ENCODE data around the gene SVIL.
"Not testable (repeated sequence)": the region's sequence is repeated elsewhere in the genome, so short reads cannot be mapped to it uniquely, and the experiment has no call there.

SVIL gene

GRCh38 chr10:29619241-29619669 is 15.5 kb downstream of the SVIL start:
- no peak for DNase-seq

GRCh38 chr10:29618341-29619171 is 16.2 kb downstream of the SVIL start:
- DNase-seq: no peak

- no peak for DNase-seq
Observed at GRCh38 chr10:29617880-29618340, 16.9 kb downstream of the SVIL start.

GRCh38 chr10:29616542-29616941 is 18.2 kb downstream of the SVIL start:
- DNase-seq: no peak

GRCh38 chr10:29615195-29615594 is 19.6 kb downstream of the SVIL start:
- DNase-seq: no peak

- not testable (repeated sequence) for DNase-seq
Observed at GRCh38 chr10:29614289-29614688, 20.5 kb downstream of the SVIL start.

- DNase-seq: no peak
Observed at GRCh38 chr10:29613791-29614190, 21.0 kb downstream of the SVIL start.

GRCh38 chr10:29613196-29613595 is 21.6 kb downstream of the SVIL start:
- DNase-seq: no peak

- DNase-seq: no peak
Observed at GRCh38 chr10:29612657-29613056, 22.1 kb downstream of the SVIL start.

- DNase-seq: no peak
Observed at GRCh38 chr10:29611781-29612381, 22.9 kb downstream of the SVIL start.

- no peak for DNase-seq
Observed at GRCh38 chr10:29610876-29611647, 23.7 kb downstream of the SVIL start.

GRCh38 chr10:29610331-29610730 is 24.4 kb downstream of the SVIL start:
- DNase-seq: not testable (repeated sequence)

- no peak for DNase-seq
Observed at GRCh38 chr10:29609696-29610095, 25.1 kb downstream of the SVIL start.

- DNase-seq: no peak
Observed at GRCh38 chr10:29608476-29609301, 26.1 kb downstream of the SVIL start.

GRCh38 chr10:29608062-29608461 is 26.7 kb downstream of the SVIL start:
- DNase-seq: no peak

GRCh38 chr10:29607576-29607975 is 27.2 kb downstream of the SVIL start:
- no peak for DNase-seq

- DNase-seq: not testable (repeated sequence)
Observed at GRCh38 chr10:29606693-29607092, 28.1 kb downstream of the SVIL start.

GRCh38 chr10:29604291-29604825 is 30.4 kb downstream of the SVIL start:
- no peak for DNase-seq

GRCh38 chr10:29603223-29603896 is 31.4 kb downstream of the SVIL start:
- DNase-seq: no peak

GRCh38 chr10:29600821-29601220 is 34.0 kb downstream of the SVIL start:
- DNase-seq: no peak

- DNase-seq: no peak
Observed at GRCh38 chr10:29600067-29600466, 34.7 kb downstream of the SVIL start.

GRCh38 chr10:29598851-29599311 is 35.9 kb downstream of the SVIL start:
- DNase-seq: no peak

Data from activated CD4-positive, alpha-beta T cell treated with anti-CD3 and anti-CD28 coated beads, Interleukin-2, amount 50 U/mL, for 48 hours (primary cell).